OCI-LY7 (cell line): ENCODE results near the gene DNER. TPM values are rescaled to one million over a fixed set of nuclear protein-coding genes. Genes with fewer than 3 reads are reported as not detected.

Experiments
- BruUV-seq: library from RNA; stranded (reverse); fragments of 400-500 nt; replicated peaks from 2 replicates; lab custom pipeline; 2021; lab: Mats Ljungman, UMichigan
- CTCF ChIA-PET: fragments of 300-600 bp; sonication (Branson Sonifier 250); formaldehyde crosslinking; loops from one replicate; lab custom pipeline; 2022; ENCODE audit warnings: antibody characterized with exemption; ENCODE audit not compliant: unreplicated experiment; lab: Charles Lee
- POLR2A ChIA-PET: fragments of 300-600 bp; sonication (Branson Sonifier 250); formaldehyde crosslinking; loops from one replicate; lab custom pipeline; 2022; ENCODE audit warnings: antibody characterized with exemption; lab: Charles Lee
- DNase-seq: peaks from one replicate; pipeline ENCODE4 v3.0.0-alpha.2; 2015; ENCODE audit warnings: low spot score
- H2AFZ ChIP-seq: fragments of 200-600 bp; sonication (generic), shearing (Covaris generic); 2 replicates; pipeline ENCODE4 v1.6.1; 2014; ENCODE audit warnings: mild to moderate bottlenecking, antibody characterized with exemption, low read length, moderate library complexity
- H3K27ac ChIP-seq: fragments of 200-600 bp; sonication (generic); 2 replicates; pipeline ENCODE4 v1.5.1; 2014; ENCODE audit warnings: mixed run types, low read depth, mild to moderate bottlenecking, moderate library complexity, low read length, inconsistent platforms; ENCODE audit not compliant: poor library complexity, severe bottlenecking
- H3K36me3 ChIP-seq: fragments of 200-600 bp; sonication (generic); 2 replicates; pipeline ENCODE4 v1.6.1; 2014; ENCODE audit warnings: mild to moderate bottlenecking, antibody characterized with exemption, low read length, moderate library complexity, mixed read lengths; ENCODE audit not compliant: insufficient read depth
- H3K4me1 ChIP-seq: fragments of 200-600 bp; sonication (generic); 2 replicates; pipeline ENCODE4 v1.5.1; 2014; ENCODE audit warnings: mild to moderate bottlenecking, low read length; ENCODE audit not compliant: insufficient read depth, poor library complexity, severe bottlenecking
- H3K4me2 ChIP-seq: fragments of 200-600 bp; sonication (generic); 2 replicates; pipeline ENCODE4 v1.6.1; 2014; ENCODE audit warnings: mild to moderate bottlenecking, low read length
- H3K4me3 ChIP-seq: fragments of 200-600 bp; sonication (generic); 2 replicates; pipeline ENCODE4 v1.5.1; 2014; ENCODE audit warnings: mild to moderate bottlenecking, low read depth, low read length; ENCODE audit not compliant: poor library complexity, severe bottlenecking
- H3K79me2 ChIP-seq: fragments of 200-600 bp; sonication (generic); 2 replicates; pipeline ENCODE4 v1.6.1; 2016; ENCODE audit warnings: low read depth, mild to moderate bottlenecking, low read length, moderate library complexity, mixed read lengths; ENCODE audit not compliant: insufficient read depth
- H3K9me2 ChIP-seq: fragments of 200-600 bp; sonication (generic); 2 replicates; pipeline ENCODE4 v1.6.1; 2016; ENCODE audit warnings: mild to moderate bottlenecking, low read length, mixed read lengths; ENCODE audit not compliant: insufficient read depth
- H3K9me3 ChIP-seq: fragments of 200-600 bp; sonication (generic); 2 replicates; pipeline ENCODE4 v1.6.1; 2014; ENCODE audit warnings: mild to moderate bottlenecking, mixed run types, low read length, mixed read lengths
- H4K20me1 ChIP-seq: fragments of 200-600 bp; sonication (generic); 2 replicates; pipeline ENCODE4 v1.6.1; 2014; ENCODE audit warnings: mild to moderate bottlenecking, antibody characterized with exemption, low read length, moderate library complexity, mixed read lengths; ENCODE audit not compliant: insufficient read depth
- EZH2phosphoT487 ChIP-seq: fragments of 200-600 bp; sonication (generic); IDR thresholded peaks from 2 replicates; pipeline ENCODE4 v1.6.1; 2018; ENCODE audit warnings: low read depth, borderline replicate concordance, mild to moderate bottlenecking, mixed run types, antibody characterized with exemption, low read length, moderate library complexity, mixed read lengths
- intact Hi-C: fragments of 100-400 bp; cut with micrococcal nuclease; formaldehyde crosslinking; loops from one replicate; pipeline ENCODE4 v1.10.0; 2022; ENCODE audit not compliant: unreplicated experiment
- total RNA-seq, 2 experiments: library from RNA; depleted of rRNA in 1 of 2; stranded (reverse); fragments of >200 nt in 1 of 2; shearing (Covaris generic) in 1 of 2; gene quantifications; 2 replicates each; pipeline ENCODE4 v1.2.3, GENCODE V29; 2014 to 2022
- TF ChIP-seq, protein P1 (sequence below): fragments of 200-600 bp; sonication (generic); conservative IDR thresholded peaks from 2 replicates; pipeline ENCODE4 v1.5.1; 2014; ENCODE audit warnings: mild to moderate bottlenecking, antibody characterized with exemption, low read length, moderate library complexity, mixed read lengths

The DNER gene
- total RNA-seq, 2 experiments from 2014 or later: not detected

DNA sequence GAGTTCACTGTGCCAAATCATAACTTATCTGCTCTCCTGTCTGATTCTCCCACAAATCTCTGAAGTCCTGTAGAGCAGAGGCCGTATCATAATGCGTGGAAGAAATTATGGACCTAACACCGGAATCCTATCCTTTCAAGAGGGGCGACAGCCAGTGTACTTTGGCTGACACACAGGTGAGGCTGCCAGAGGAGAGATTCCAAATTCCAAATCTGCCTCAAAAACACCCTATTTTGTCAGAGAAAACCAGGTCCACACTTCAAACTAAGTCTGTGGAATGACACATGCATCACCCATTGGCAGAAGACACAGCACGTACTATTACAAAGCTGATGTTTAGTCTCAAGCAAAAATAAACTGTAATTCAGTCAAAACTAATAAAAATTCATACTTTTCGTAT lies 304.1 kb downstream of the DNER start:
- no peak overlapping the region for H2AFZ ChIP-seq
- no peak overlapping the region for H3K4me3 ChIP-seq
- H4K20me1 ChIP-seq: no peaks in the 10 kb centered on the region
- no peaks in the 10 kb centered on the region for H3K79me2 ChIP-seq
- H3K9me3 ChIP-seq: no peaks in the 10 kb centered on the region
- no peaks in the 10 kb centered on the region for H3K4me1 ChIP-seq
- CTCF ChIA-PET: no interaction called here
- H3K36me3 ChIP-seq: no peaks in the 10 kb centered on the region
- no peaks in the 10 kb centered on the region for H3K9me2 ChIP-seq
- no peak overlapping the region for H3K27ac ChIP-seq
- TF ChIP-seq EZH2phosphoT487: no peak
- TF ChIP-seq, protein P1, sequence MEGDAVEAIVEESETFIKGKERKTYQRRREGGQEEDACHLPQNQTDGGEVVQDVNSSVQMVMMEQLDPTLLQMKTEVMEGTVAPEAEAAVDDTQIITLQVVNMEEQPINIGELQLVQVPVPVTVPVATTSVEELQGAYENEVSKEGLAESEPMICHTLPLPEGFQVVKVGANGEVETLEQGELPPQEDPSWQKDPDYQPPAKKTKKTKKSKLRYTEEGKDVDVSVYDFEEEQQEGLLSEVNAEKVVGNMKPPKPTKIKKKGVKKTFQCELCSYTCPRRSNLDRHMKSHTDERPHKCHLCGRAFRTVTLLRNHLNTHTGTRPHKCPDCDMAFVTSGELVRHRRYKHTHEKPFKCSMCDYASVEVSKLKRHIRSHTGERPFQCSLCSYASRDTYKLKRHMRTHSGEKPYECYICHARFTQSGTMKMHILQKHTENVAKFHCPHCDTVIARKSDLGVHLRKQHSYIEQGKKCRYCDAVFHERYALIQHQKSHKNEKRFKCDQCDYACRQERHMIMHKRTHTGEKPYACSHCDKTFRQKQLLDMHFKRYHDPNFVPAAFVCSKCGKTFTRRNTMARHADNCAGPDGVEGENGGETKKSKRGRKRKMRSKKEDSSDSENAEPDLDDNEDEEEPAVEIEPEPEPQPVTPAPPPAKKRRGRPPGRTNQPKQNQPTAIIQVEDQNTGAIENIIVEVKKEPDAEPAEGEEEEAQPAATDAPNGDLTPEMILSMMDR: no peak
- POLR2A ChIA-PET: no interaction called here
- H3K4me2 ChIP-seq: no peak overlapping the region
- no TSS peak for BruUV-seq
- no peak for DNase-seq
- intact Hi-C loops: no loop called here

DNA sequence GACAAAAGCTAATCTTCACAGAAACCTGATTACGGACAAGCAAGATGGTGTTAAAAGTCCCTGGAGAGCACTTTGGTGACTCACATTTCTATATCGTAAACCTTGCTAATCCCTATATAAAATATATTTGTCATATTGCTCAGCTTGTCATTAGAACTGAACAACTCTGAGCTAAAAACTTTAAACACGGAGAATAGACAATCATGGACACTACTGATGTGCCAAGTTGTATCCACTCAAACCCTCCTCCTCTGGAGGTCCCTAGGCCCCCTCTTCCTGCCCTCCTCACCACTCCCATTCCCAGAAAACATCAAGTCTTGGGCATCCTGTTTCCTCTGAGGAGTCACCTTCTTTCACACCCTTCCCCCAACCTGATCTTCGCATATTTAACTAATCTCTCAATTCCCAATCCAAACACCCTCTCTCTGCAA lies 304.6 kb downstream of the DNER start:
- TF ChIP-seq, protein P1: no peak
- TF ChIP-seq EZH2phosphoT487: no peak
- Histone ChIP-seq H2AFZ (no peak overlapping the region), H3K36me3 (no peaks in the 10 kb centered on the region), H3K9me3 (no peaks in the 10 kb centered on the region), H3K4me3 (no peak overlapping the region), H3K79me2 (no peaks in the 10 kb centered on the region), H4K20me1 (no peaks in the 10 kb centered on the region), H3K4me2 (no peak overlapping the region), H3K9me2 (no peaks in the 10 kb centered on the region), H3K4me1 (no peaks in the 10 kb centered on the region), H3K27ac (no peak overlapping the region)
- ChIA-PET CTCF (no interaction called here), POLR2A (interaction anchor here (0.6 kb wide), 1 partner anchor 68 kb away, joined by 3 read pairs; no protein-coding TSS in a partner anchor)
- intact Hi-C loops: no loop called here
- DNase-seq: no peak
- BruUV-seq: no TSS peak

DNA sequence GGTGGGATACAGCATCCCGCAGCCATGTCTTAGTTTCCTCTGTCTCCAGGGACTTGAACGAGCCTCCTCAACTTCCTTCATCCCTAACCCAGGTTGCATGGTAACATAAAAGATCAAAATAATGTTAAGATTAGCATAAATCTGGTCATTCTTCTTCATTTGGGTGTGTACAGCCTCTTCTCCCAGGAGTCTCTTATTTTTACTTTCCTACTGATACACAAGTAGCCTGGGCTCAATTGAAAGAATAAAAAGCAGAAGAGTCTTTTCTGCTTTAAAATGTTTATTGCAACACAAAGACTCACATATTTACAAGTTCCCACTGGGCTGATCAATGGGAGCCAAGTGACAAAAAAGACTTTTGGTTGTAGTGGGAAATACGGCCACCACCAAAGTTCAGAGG lies 305.4 kb downstream of the DNER start:
- no peaks in the 10 kb centered on the region for H3K9me2 ChIP-seq
- H3K27ac ChIP-seq: no peak overlapping the region
- no peaks in the 10 kb centered on the region for H3K79me2 ChIP-seq
- H3K36me3 ChIP-seq: no peaks in the 10 kb centered on the region
- no peak overlapping the region for H3K4me3 ChIP-seq
- H3K4me2 ChIP-seq: no peak overlapping the region
- no peaks in the 10 kb centered on the region for H3K4me1 ChIP-seq
- ChIA-PET CTCF (no interaction called here), POLR2A (no interaction called here)
- no peaks in the 10 kb centered on the region for H4K20me1 ChIP-seq
- DNase-seq: no peak
- no peak overlapping the region for H2AFZ ChIP-seq
- intact Hi-C loops: no loop called here
- no peaks in the 10 kb centered on the region for H3K9me3 ChIP-seq
- BruUV-seq: no TSS peak
- no peak for TF ChIP-seq EZH2phosphoT487
- TF ChIP-seq, protein P1: no peak
